GM12874 (cell line): Measurements from ENCODE around the gene NPLOC4.

Source experiments
- TF ChIP-seq, protein P1 (sequence below): IDR thresholded peaks from 2 replicates; pipeline ENCODE4 v1.5.1; 2011; ENCODE audit warnings: low read depth, mild to moderate bottlenecking, control low read depth, low read length, moderate library complexity; ENCODE audit not compliant: insufficient read depth

The NPLOC4 gene

DNA sequence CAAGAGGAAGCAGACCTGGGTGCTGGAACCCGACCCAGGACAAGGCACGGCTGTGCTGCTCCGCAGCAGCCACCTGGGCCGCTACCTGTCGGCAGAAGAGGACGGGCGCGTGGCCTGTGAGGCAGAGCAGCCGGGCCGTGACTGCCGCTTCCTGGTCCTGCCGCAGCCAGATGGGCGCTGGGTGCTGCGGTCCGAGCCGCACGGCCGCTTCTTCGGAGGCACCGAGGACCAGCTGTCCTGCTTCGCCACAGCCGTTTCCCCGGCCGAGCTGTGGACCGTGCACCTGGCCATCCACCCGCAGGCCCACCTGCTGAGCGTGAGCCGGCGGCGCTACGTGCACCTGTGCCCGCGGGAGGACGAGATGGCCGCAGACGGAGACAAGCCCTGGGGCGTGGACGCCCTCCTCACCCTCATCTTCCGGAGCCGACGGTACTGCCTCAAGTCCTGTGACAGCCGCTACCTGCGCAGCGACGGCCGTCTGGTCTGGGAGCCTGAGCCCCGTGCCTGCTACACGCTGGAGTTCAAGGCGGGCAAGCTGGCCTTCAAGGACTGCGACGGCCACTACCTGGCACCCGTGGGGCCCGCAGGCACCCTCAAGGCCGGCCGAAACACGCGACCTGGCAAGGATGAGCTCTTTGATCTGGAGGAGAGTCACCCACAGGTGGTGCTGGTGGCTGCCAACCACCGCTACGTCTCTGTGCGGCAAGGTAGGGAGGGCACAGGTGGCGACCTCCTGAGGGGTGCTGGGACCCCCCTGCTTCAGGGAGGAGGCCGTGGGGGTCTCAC, 108.1 kb downstream of the NPLOC4 start:
- TF ChIP-seq, protein P1, sequence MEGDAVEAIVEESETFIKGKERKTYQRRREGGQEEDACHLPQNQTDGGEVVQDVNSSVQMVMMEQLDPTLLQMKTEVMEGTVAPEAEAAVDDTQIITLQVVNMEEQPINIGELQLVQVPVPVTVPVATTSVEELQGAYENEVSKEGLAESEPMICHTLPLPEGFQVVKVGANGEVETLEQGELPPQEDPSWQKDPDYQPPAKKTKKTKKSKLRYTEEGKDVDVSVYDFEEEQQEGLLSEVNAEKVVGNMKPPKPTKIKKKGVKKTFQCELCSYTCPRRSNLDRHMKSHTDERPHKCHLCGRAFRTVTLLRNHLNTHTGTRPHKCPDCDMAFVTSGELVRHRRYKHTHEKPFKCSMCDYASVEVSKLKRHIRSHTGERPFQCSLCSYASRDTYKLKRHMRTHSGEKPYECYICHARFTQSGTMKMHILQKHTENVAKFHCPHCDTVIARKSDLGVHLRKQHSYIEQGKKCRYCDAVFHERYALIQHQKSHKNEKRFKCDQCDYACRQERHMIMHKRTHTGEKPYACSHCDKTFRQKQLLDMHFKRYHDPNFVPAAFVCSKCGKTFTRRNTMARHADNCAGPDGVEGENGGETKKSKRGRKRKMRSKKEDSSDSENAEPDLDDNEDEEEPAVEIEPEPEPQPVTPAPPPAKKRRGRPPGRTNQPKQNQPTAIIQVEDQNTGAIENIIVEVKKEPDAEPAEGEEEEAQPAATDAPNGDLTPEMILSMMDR = no peak

- TF ChIP-seq, protein P1 = no peak
Observed at GRCh38 chr17:81528384-81528650, 108.6 kb downstream of the NPLOC4 start.

DNA sequence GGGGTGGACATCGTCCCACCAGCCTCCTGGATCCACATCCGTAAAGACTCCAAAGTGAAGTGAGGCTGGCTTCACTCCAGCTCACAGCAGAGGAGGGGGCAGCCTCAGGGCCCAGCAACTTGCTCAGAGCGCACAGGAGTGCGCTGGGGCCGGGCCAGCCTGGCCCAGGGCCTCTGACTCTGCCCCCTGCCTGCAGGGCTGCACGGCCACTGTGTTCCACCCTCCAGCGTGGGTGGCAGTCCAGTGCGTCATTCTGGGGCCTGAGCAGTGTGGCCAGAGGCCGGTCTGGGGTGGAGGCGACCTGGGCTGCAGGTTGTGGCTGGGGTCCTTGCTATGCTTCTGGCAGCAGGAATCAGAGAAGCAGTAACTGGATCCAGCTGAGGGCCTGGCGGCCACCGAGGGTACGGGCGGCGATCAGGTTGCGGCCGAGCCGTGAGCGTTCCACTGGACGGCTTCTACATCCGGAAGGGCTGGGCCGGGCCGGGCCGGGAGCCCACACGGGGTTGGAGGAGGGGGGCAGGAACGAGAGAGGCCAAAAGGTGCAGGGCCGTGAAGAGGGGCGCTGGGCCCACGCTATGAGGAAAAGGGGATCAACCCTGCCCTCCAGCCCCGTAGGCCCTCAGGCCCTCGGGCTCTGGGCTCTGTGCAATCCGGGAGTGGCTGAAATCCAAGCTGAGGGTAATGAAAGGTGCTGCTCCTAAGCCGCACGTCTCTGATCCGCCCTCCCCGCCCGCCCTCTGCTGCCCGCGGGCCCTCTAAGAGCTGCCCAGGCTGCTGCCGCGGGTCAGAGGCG, 109.1 kb downstream of the NPLOC4 start, which contains the start of gene FSCN2:
TSS of gene FSCN2 (plus strand) at position 787 of the 793 bp plus-strand sequence. CDS start 155 bp downstream, outside the sequence.
- TF ChIP-seq, protein P1 = no peak

- TF ChIP-seq, protein P1 = no peak
Observed at GRCh38 chr17:81526662-81527571, 110.0 kb downstream of the NPLOC4 start.

DNA sequence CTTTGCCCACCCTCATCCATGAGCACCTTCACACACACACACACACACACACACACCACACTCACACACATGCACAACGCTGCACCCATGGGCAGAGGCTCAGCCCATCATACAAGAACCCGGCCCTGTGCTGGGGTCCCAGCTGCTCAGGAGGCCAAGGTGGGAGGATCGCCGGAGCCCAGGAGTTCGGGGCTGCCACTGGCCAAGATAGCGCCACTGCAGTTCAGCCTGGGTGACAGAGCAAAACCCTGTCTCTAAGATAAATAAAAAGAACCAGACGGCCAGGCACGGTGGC, 112.1 kb downstream of the NPLOC4 start:
- TF ChIP-seq, protein P1 = no peak

GRCh38 chr17:81524039-81524864, 112.7 kb downstream of the NPLOC4 start:
- TF ChIP-seq, protein P1 = no peak
